Neural progenitor cell (in vitro differentiated cells): ENCODE measurements around the gene ZNF638.
"Not testable (repeated sequence)": the region's sequence is repeated elsewhere in the genome, so short reads cannot be mapped to it uniquely, and the experiment has no call there.

Experiments
- EZH2 ChIP-seq: fragments of 200-600 bp; sonication (generic); IDR thresholded peaks from 2 replicates; pipeline ENCODE4 v1.6.1; 2017; ENCODE audit warnings: antibody characterized with exemption, mild to moderate bottlenecking, moderate library complexity
- TF ChIP-seq, protein P1 (sequence below): fragments of 200-600 bp; sonication (generic); IDR thresholded peaks from 2 replicates; pipeline ENCODE4 v1.5.1; 2017; ENCODE audit warnings: antibody characterized with exemption, mild to moderate bottlenecking

DNA sequence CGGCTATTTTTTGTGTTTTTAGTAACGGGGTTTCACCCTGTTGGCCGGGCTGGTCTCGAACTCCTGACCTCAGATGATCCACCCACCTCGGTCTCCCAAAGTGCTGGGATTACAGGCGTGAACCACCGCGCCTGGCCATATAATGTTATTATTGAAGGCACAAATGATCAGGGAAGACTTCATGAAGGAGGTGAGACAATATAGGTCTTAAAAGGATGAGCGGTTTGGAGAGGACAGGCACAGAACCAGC, 326 bp upstream of the ZNF638 start:
- TF ChIP-seq, protein P1, sequence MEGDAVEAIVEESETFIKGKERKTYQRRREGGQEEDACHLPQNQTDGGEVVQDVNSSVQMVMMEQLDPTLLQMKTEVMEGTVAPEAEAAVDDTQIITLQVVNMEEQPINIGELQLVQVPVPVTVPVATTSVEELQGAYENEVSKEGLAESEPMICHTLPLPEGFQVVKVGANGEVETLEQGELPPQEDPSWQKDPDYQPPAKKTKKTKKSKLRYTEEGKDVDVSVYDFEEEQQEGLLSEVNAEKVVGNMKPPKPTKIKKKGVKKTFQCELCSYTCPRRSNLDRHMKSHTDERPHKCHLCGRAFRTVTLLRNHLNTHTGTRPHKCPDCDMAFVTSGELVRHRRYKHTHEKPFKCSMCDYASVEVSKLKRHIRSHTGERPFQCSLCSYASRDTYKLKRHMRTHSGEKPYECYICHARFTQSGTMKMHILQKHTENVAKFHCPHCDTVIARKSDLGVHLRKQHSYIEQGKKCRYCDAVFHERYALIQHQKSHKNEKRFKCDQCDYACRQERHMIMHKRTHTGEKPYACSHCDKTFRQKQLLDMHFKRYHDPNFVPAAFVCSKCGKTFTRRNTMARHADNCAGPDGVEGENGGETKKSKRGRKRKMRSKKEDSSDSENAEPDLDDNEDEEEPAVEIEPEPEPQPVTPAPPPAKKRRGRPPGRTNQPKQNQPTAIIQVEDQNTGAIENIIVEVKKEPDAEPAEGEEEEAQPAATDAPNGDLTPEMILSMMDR: not testable (repeated sequence)
- not testable (repeated sequence) for TF ChIP-seq EZH2
